Measurements from ENCODE around the gene SAXO2. TPM values are rescaled to one million over a fixed set of nuclear protein-coding genes. Genes with fewer than 3 reads are reported as not detected.
"Not testable (repeated sequence)": the region's sequence is repeated elsewhere in the genome, so short reads cannot be mapped to it uniquely, and the experiment has no call there.

SAXO2 gene
- total and polyA plus RNA-seq, 2 of the 4 experiments (the other 2 are of a cell fraction), result 0.14 TPM; not detected in 1

DNA sequence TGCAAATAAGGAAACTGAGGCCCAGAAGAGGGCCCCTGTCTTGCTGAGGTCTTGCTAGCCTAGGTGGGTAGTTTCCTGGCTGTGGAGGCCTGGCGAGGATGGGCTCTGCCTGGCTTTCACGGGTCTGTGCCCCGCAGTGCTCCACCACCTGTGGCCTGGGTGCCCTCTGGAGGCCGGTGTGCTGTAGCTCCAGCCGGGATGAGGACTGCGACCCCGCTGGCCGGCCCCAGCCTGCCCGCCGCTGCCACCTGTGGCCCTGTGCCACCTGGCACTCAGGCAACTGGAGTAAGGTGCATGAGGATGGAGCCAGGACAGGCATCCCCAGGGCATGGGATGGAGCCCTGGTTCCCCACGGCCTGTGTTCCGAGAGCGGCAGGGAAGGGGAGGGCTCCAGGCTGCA is 66.4 kb downstream of the SAXO2 start:
- H3K79me1 ChIP-seq (ENCODE audit: low read depth in 1 of 2, low read length in 2 of 2); H3K4me3 ChIP-seq (ENCODE audit: insufficient read depth, low read depth, low read length); H2AK9ac ChIP-seq (replicated peaks; ENCODE audit: low read depth, low read length, poor library complexity); H3K9me3 ChIP-seq (ENCODE audit: control insufficient read depth, insufficient read depth, low read length); H4K20me1 ChIP-seq (ENCODE audit: insufficient read depth, low read length); H4K91ac ChIP-seq (ENCODE audit: insufficient read depth, low read depth, low read length); H3K4me2 ChIP-seq (ENCODE audit: low read depth, low read length); H2BK120ac ChIP-seq (ENCODE audit: low read depth, low read length); H2BK5ac ChIP-seq (ENCODE audit: low read depth, low read length, poor library complexity, severe bottlenecking); DNase-seq; H3K14ac ChIP-seq (replicated peaks; ENCODE audit: low read depth, low read length); H2AFZ ChIP-seq (replicated peaks; ENCODE audit: low read length, poor library complexity); H3K56ac ChIP-seq (ENCODE audit: extremely low read depth, insufficient read depth, low read length); POLR2A ChIA-PET (ENCODE audit: unreplicated experiment); H3K27me3 ChIP-seq (ENCODE audit: control insufficient read depth, insufficient read depth, low read length); H2AK5ac ChIP-seq (ENCODE audit: low read depth, low read length); H3K18ac ChIP-seq (ENCODE audit: low read depth, low read length); H3K9me1 ChIP-seq (ENCODE audit: insufficient read depth, low read length); H3K9ac ChIP-seq (ENCODE audit: low read depth, low read length); H3K27ac ChIP-seq (ENCODE audit: insufficient read depth, low read length); intact Hi-C loops (cut with micrococcal nuclease); dilution Hi-C loops (cut with HindIII; ENCODE audit: low sequenced_read_pairs, unreplicated experiment); ATAC-seq (ENCODE audit: low read depth); BruUV-seq (replicated peaks); H2BK15ac ChIP-seq (ENCODE audit: low read depth, low read length); in situ Hi-C loops (cut with MboI; ENCODE audit: low sequenced_read_pairs); H3K4ac ChIP-seq (ENCODE audit: low read depth, low read length); CTCF ChIA-PET; H3K4me1 ChIP-seq (ENCODE audit: control insufficient read depth, insufficient read depth, low read length); H4K8ac ChIP-seq (ENCODE audit: low read depth in 2 of 2, low read length in 2 of 2); H4K5ac ChIP-seq (ENCODE audit: low read depth, low read length); H2BK20ac ChIP-seq (ENCODE audit: low read depth, low read length); H3K36me3 ChIP-seq (ENCODE audit: control insufficient read depth, insufficient read depth, low read length); H3K23ac ChIP-seq (ENCODE audit: low read depth, low read length): not testable (repeated sequence)
- WGBS, 2 experiments (ENCODE audit: extremely low coverage in 2 of 2, insufficient read length in 1 of 2), result no CpG with 5 or more reads among the region's 13 CpGs

DNA sequence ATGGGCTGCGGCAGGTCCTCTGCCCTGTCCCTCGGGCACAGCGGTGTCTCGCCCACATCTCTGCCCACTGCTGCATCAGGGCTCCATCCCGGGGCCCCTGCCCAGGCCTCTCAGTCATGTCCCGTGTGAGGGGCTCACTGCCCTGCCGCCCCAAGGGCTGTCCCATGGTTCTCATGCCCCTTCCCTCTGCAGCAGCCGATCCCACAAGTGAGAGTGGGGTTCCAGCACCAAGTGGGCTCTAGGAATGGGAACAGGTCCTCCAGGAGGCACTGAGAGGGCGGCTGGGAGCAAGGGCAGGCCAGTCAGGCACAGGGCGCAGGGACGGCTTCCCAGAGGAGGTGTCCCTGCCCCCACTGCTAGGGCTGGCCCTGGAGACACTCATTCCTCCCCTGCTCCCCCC is 68.3 kb downstream of the SAXO2 start:
- CTCF ChIA-PET; H3K27ac ChIP-seq (ENCODE audit: insufficient read depth, low read length); H3K4me2 ChIP-seq (ENCODE audit: low read depth, low read length); H2BK120ac ChIP-seq (ENCODE audit: low read depth, low read length); H3K4me1 ChIP-seq (ENCODE audit: control insufficient read depth, insufficient read depth, low read length); H3K9me3 ChIP-seq (ENCODE audit: control insufficient read depth, insufficient read depth, low read length); H2AK9ac ChIP-seq (replicated peaks; ENCODE audit: low read depth, low read length, poor library complexity); H3K4ac ChIP-seq (ENCODE audit: low read depth, low read length); H3K79me1 ChIP-seq (ENCODE audit: low read depth in 1 of 2, low read length in 2 of 2); ATAC-seq (ENCODE audit: low read depth); H4K8ac ChIP-seq (ENCODE audit: low read depth in 2 of 2, low read length in 2 of 2); H4K20me1 ChIP-seq (ENCODE audit: insufficient read depth, low read length); DNase-seq; dilution Hi-C loops (cut with HindIII; ENCODE audit: low sequenced_read_pairs, unreplicated experiment); H2AK5ac ChIP-seq (ENCODE audit: low read depth, low read length); in situ Hi-C loops (cut with MboI; ENCODE audit: low sequenced_read_pairs); BruUV-seq (replicated peaks); H3K14ac ChIP-seq (replicated peaks; ENCODE audit: low read depth, low read length); H3K23ac ChIP-seq (ENCODE audit: low read depth, low read length); H4K5ac ChIP-seq (ENCODE audit: low read depth, low read length); H2BK15ac ChIP-seq (ENCODE audit: low read depth, low read length); H3K4me3 ChIP-seq (ENCODE audit: insufficient read depth, low read depth, low read length); H3K9me1 ChIP-seq (ENCODE audit: insufficient read depth, low read length); H3K36me3 ChIP-seq (ENCODE audit: control insufficient read depth, insufficient read depth, low read length); intact Hi-C loops (cut with micrococcal nuclease); H2AFZ ChIP-seq (replicated peaks; ENCODE audit: low read length, poor library complexity); H3K18ac ChIP-seq (ENCODE audit: low read depth, low read length); H3K9ac ChIP-seq (ENCODE audit: low read depth, low read length); H2BK5ac ChIP-seq (ENCODE audit: low read depth, low read length, poor library complexity, severe bottlenecking); POLR2A ChIA-PET (ENCODE audit: unreplicated experiment); H4K91ac ChIP-seq (ENCODE audit: insufficient read depth, low read depth, low read length); H3K27me3 ChIP-seq (ENCODE audit: control insufficient read depth, insufficient read depth, low read length); H2BK20ac ChIP-seq (ENCODE audit: low read depth, low read length); H3K56ac ChIP-seq (ENCODE audit: extremely low read depth, insufficient read depth, low read length): not testable (repeated sequence)
- no CpG with 5 or more reads among the region's 11 CpGs for WGBS, 2 experiments (ENCODE audit: extremely low coverage in 2 of 2, insufficient read length in 1 of 2)

Data from IMR-90 (cell line).